NK-92 treated with Interleukin-12 subunit alpha and Interleukin-12 subunit beta, amount 100 ng/mL, for 24 hours (cell line): ENCODE measurements around the gene LMTK2.
"Not testable (repeated sequence)": the region's sequence is repeated elsewhere in the genome, so short reads cannot be mapped to it uniquely, and the experiment has no call there.

Source experiments
- DNase-seq: peaks from one replicate; lab custom pipeline; 2025; lab: John Stamatoyannopoulos, UW

Gene LMTK2

DNA sequence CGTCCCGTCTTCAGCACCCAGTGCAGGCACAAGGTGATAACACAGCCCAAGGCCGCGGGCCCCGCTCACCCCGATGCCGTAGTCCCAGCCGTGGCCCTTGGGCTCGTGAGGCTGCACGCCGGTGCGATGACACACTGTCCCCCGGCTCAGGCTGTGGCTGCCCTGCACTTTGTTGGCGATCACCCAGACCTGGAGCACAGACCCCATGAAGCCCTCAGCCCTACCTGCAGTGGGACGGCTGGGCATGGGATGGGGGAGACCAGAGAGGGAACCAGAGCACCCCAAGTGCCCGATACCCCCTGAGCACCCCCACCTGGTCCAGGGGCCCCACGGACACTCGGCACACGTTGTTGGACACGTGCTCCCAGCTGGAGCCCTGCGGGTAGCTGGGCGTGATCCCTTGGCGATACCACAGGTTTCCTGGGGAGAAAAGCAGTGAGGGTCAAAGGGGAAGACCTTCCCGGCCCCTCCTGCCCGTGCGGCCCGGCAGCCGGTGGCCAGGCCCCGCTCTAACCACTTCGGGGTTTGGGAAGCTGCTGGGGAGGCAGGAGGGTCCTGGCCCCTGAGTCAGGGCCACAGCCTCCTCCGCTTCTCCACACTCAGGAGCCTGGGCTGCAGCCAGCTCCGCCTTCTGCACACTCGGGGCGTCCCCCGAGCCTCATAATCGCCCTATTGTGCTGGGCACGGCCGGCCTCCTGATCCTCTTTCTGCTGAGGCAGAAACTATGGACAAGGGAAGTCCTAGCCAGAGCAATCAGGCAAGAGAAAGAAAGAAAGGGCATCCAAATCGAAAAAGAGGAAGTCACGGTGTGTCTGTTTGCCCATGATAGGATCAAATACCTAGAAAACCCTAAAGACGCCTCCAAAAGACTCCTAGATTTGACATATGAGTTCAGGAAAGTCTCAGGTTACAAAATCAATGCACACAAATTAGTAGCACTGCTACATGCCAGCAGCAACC lies 111.2 kb downstream of the LMTK2 start:
- no peak for DNase-seq

DNA sequence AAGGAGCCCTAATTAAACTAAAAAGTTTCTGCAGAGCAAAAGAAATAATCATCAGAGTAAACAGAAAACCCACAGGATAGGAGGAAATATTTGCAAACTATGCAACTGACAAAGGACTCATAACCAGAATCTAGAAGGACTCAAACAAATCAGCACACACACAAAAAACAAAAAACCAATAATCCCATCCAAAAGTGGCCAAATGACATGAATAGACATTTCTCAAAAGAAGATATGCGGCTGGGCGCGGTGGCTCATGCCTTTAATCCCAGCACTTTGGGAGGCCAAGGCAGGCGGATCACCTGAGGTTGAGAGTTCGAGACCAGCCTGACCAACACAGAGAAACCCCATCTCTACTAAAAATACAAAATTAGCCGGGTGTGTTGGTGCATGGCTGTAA lies 112.7 kb downstream of the LMTK2 start:
- DNase-seq, result not testable (repeated sequence)

DNA sequence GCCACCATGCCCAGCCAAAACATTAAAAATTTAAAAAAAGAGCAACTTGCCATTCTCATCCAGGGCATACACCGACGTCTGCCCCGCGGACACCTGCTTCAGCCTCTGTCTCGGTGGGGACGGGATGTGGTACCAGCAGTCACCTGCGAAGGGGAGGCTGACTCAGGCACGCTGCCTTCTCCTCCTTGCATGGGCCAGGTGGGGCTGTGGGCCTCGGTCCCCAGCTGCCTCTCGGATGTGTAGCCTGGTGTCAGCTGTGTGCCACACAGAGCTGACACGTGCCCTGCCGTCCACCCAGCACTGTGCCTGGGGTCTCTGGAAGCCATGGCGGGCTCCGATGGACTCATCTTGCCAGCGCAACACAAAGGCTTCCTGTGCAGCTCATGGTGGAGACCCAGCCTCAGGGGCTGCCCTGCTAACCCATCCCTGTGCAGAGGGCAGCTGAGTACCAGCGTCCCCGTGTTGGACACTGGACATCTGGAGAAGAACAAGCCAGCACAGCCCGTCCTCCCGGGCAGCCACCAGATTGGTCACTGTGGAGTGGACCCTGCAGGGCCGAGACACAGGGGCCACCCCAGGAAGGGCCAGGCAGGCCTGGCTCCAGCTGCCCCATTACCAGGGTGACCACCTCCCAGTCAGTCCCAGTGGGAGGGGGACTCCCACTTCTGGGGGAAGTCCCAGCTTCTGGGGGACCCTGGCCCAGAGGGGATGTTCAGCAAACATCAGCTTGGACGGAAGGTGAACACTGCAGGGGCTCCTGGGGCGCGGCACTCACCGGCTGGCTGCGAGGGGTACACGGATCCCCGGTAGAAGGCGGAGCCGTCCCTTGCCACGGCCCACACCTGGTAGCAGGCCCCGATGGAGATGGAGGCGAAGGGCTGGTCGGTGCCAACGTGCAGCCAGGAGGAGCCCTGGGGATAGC lies 115.2 kb downstream of the LMTK2 start:
- no peak for DNase-seq

DNA sequence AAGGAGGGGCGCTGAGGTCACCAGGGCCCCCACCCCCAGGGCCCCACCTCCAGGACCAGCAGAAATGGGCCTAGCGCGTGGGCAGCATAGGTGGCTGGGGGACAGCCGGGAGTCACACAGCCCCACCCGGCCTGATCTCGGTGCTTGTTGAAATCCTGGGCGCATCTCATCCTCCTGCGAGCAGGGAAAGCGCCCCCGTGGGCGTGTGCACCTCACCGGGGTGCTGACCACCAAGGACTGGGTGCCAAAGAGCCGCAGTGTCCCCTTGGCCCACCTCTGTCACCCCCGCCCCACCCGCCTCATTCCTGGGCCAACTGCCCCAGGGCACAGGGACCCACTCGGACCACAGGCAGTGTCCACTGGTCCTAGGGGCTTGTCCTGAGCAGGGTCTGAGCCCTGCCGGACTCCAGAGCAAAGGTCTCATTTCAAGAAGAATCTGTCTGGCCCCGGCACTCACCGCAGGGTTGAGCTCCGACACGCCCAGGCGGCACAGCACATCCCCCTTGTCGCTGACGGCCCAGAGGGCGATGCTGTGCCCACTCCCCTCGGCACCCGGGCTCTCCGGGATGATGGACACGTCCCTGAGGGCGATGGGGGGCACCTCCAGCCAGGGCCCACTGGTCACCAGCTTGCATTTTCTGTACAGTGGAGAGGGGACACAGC lies 116.0 kb downstream of the LMTK2 start:
- no peak for DNase-seq

DNA sequence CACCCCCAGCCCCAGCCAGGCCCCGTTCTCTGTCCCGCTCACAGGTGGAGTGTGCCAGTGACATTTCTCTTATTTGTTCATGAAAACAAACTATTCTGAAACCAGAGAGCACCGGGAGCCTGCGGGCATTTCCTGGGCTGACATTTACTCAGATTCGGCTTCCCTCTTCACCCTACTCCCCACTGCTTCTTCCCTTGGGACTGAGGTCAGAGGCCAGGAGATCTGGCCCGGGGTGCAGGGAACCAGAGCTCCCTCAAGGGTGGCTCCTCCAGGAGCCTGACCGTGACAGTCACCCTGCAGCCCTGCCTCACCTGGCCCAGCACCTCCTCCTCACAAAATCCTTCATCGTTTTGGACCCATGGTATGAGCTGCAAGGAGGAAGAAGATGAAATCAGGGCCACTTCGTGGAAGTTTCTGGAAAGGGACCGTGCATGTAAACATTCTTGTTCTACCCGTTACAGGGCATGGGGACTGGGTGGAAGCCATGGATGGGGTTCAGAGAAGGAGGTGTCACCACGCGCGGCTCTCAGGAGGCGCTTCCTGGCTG lies 116.8 kb downstream of the LMTK2 start:
- DNase-seq, result no peak

DNA sequence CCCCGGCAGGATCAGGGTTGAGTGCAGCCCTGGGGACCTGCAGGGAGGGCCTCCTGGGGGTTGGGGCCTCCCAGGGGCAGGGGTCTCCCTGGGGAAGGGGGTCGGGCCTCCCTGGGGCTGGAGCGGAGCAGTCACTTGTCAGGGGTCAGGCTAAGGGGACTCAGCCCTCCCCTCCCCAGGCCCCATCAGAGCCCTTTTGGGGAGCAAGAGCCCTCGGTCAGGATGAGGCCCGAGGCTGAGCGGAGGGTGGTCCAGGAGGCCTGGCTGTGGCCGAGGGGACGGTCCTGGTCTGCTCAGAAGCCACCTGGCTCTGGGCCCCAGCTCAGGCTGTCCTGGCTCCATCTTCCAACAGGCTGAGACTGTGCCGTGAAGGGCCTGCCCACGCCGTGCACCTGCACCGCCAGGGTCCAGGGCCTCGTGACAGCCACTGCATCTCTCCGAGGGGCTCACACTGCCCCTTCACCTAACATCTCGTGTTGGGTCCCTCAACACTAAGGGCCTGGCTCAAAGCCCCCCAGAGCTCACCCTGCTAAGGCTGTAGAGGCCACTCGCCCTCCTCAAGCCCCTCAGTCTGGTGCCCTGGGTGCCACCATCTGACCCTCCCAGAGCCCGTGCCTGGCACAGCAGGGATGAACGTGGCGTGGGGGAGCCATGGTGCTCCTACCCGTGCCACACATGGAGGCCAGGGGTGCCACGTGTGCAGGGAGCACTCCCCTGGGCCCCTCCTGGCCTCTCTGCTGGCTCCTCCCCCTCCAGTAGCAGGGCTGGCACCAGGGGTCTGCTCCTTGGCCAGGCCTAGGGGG lies 117.4 kb downstream of the LMTK2 start:
- no peak for DNase-seq

DNA sequence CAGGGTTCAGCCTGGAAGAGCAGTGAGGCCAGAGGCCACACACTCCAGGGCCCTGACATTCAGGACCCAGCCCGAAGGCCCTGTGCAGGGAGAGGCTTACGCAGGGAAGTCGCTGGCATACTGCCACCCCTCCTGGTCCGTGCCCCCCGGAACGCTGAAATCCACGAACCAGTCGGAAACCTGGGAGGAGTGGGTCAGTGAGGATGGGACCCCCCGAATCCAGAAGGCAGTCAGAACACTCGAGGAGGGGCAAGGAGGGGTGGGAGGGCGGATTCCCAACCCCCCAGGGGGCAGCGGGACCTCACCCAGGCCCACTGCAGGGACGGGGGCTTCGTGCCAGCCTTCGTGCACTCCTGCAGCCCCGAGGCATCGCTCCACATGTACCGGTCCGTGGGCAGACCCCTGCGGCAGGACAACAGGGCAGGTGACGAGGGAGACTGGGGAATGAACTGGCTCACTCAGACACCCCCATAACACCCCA lies 118.1 kb downstream of the LMTK2 start:
- DNase-seq, result no peak

DNA sequence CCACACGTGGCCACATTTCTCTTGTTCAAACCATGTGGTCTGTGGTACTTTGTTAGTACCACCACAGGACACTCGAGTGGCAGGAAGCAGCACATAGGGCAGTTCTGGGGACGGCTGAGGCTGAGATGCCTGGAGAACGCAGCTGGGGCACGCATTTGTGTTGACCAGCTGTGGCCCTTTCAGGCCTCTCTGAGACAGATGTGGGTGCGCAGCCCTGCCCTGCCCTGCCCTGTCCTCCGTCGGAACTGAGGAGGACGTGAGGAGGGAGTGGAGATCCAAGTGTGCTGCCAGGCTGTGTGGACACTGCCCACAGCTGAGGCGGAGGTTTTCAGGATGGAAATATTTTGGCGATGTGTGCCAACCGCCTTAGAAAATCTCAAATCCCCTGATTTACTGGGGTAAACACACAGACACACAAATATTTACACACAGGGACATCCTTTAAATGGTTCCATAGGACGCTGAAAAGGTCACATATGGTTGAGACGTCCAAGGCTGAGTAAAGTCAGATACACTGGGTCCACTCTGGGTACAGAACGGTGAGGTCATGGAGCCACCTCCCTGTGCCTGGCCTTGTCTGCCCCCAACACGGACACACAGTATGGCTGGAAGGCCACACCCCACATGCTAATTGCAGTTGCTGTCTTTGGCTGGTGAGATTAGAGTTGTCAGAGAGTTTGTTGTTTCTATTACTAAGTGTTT lies 119.4 kb downstream of the LMTK2 start:
- DNase-seq, result no peak

DNA sequence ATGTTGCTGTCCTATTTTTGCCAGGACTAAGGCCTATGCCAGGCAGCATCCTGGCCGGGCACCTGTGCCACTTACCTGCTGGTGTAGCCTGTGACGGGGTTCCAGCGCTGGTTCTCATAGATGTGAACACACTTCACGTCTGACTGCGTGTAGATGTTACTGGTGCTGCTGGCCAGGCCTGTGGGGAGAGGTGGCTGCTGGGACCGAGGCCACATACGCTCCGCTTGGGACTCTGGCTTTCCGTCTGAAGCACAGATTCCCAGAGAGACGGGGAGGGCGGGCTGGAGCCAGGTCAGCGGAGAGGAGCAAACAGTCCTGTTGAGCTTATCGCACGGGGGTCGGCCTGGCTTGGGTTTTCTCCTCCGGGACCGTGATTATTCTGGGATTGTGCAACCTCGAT lies 121.3 kb downstream of the LMTK2 start:
- DNase-seq, result no peak

DNA sequence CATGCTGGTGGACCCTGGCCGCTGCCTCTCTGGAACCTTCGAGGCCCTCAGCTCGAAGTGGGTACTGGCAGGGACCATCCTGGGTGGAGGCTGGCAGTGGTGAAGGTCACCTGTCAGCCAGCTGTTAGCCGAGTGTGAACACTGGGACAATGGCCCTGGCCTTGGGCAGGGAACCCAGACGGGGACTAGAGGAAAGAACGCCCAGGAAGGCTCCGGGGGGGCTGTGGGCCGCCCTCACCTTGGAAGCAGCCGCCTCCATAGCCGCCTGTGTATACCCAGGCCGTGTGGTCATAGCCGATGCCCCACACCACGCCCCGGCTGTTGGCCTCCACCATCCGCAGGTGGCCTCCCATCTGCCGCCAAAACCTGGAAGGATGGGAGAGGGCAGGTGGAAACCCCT lies 122.1 kb downstream of the LMTK2 start:
- no peak for DNase-seq

DNA sequence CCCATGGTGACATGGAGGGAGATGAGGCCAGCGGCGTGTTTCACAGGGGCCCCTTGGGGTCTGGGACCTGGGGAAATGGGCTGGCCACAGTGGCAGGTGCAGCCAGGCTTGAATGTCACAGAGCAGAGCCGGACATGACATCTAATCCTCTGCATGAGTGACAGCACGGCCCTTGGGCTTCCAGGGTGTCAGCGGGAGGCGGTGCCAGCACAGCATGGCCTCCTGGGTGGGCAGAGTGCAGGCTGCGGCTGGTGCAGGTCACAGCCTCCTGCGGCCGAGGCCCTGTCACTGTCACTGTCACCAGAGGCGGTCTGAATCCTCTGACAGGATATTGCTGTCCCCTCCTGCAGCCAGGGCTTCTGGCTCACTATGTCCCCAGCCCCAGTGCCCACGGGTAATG lies 122.8 kb downstream of the LMTK2 start:
- DNase-seq, result no peak

DNA sequence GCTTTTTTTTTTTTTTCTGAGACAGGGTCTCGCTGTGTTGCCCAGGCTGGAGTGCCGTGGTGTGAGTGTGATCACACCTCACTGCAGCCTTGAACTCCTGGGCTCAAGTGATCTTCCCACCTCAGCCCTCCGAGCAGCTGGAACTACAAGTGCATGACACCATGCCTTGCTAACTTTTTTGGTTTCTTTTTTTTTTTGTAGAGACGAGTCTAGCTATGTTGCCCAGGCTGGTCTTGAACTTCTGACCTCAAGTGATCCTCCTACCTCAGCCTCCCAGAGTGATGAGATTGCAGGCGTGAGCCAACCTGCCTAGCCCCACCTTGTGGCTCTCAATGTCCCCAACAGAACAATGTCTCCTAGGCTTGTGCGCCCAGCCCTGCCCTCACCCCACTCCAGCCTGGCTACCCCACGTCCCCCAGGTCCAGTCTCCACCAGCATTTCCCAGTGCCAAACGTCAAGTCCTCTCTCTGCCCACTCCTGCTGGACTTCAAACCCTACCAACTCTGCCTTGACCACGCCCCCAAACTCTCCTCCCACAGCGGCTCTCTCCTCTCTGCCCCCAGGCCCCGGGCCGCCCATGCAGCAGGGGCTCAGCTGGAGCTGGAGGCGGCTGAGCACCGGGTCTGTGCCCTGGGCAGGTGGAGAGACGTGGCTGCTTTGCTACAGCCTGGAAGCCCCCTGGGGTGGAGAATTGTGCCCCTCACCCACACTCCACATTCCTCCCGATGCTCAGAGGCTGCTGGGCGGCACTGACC lies 123.5 kb downstream of the LMTK2 start:
- no peak for DNase-seq

DNA sequence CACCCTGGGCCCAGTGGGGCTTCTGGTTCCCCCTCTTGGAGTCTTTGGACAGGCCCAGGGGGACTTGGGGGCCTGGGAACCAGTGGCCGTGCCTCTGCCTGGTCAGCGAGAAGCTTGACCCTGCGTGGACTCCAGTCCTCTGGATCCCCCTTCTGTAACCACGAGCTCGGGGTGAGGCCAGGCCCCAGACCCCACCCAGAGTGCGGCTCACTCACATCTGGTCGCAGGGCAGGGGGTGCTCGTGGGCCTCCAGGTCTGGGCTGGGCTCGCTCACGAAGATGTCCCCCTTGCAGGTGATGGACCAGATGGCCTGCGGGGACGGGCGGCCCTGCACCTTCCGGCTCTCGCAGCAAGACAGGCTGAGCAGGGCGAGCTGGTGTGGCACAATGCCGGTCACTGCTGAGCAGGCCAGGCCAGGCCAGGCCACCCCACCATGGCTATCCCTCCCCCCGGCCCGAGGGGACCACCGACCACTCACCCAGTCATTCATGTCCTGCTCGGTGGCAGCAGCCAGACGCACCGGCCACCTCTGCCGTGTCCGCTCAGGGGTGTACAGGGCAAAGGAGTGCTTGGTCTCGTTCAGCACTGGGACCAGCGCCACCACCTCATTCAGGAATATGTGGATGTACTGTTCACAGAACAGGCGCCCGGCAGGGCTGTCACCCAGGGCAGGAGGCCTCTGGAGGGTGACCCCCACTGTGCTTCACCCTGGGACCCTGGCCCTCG lies 124.2 kb downstream of the LMTK2 start:
- DNase-seq, result no peak

DNA sequence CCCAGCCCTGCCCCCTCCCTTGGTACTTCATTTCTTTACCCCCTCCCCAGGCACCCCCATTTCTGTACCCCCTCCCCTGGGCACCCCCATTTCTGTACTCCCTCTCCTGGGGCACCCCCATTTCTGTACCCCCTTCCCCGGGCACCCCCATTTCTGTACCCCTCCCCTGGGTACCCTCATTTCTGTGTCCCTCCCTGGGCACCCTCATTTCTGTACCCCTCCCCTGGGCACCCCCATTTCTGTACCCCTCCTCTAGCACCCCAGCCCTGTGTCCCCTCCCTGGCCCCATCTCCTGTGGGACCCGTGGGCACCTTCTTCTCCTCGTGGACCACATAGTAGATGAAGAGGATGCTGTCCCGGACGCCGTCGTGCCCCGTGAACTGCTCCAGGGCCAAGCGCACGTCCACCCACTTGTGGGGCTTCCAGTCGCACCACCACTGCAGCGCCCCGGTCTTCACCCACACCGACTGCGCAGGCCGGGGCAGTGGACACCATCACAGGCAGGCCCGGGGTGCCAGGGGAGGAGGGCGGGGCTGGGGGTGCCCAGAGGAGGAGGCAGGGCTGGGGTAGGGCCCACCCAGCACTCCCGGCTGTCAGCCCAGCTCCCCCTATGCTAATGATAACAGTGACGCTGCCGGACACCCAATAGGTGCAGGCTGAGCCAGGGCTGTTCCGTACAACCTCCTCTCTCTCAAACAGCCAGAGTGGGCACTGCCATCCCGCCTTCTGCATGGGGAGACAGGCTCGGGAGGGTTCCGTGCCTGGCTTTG lies 125.0 kb downstream of the LMTK2 start:
- no peak for DNase-seq

DNA sequence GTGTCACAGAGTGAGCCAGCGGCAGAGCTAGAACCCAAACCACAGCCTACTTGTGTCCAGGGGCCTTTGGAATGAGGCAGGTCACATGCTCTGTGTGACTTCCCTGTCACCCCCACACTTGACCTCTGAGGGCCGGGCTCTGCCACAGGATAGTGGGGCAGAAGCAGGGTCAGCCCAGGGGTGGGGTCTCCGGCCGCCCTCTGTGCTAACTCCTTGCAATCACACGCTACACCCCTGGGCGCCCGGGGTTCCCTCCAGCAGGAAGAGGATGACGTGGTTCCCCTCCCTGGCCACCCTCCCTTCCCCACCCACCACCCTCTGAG lies 125.6 kb downstream of the LMTK2 start:
- DNase-seq, result no peak

DNA sequence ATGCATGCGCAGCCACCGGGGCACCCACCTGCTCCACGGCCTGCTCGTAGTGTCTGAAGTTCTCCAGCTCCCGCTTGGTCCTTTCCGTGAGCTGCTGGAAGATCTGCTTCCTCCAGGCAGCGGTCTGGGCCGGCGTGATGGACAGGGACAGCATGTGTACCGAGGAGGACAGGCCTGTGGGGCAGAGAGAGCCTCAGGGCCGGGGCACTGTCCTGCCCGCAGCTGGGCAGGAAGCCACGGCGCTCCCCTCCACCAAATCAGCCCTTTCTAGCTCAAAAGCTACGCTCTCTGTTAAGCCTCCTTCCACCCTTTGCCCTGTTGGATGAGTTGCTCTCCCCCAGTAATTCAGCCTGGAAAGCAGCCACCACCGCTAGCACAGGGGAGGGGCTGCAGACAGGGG lies 126.1 kb downstream of the LMTK2 start:
- DNase-seq, result no peak

DNA sequence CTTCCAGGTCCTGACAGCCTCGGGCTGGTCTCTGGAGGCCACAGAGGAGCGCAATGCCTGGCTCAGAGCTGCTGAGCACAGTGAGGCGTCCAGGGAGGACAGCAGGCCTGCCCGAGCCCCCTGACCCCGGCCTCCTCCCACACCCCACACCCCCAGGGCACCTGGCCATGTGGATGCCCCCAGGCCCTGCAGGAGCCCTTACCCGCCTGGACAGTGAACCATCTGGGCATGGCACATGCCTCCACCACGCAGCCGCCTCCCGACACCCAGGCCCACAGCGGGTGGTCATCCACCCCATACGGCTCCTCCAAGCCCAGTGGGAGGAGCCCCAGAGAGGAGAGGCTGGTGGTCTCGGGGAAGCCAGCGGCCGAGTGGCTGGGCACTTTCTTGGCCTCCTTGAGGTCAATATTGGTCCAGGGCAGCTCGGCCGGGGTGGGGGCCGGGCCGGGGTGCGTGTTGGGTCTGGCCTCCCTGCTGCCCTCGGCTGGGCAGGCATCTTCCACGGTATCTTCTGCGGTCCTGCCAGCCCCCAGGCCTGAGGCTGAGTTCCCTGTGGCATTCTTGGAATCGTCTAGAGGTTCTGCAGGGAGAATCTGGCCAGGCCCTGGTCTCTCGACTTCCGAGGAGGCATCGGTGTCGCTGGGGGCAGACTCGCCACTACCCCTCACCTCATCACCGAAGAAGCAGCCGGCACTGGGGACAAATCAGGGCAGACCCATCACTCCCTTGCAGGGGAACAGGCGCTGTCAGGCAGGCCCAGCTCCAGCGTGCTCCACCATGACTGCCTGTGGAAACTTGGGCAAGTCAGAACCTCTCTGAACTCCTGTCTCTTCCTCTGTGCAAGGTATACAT lies 126.8 kb downstream of the LMTK2 start:
- DNase-seq, result no peak
